ENCODE data around the gene PTCD3.

DNA sequence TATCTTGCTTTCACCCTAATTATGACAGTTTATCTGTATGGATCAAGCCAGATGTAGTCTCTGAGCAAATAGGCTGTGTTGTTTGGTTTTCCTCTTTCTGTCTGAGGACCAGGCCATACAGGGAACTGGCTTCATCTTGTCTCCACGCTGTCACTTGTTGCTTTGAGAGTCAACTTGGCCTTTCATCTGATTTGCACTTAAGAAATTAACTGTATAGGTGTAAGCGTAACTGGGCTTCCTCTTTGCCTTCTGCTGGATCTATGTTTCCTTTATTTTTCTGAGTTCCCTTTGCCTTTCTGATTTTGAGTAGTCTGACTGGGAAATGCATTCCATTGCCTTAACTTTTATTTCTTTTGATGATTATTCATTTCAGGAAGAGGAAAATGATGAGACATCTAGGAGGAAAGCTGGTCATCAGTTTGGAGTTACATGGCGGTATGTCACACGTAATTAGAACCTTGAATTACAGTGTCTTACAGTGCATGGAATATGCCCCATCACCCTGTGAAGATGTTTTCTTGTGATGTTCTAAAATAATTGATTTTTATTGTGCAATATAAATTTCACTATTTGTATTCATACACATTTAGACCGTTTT lies 17.4 kb downstream of the PTCD3 start:
- TF ChIP-seq POLR2A (IDR thresholded peaks at IDR 0.05; ENCODE audit: low read length) (no peak), GATA1 (IDR thresholded peaks at IDR 0.05; ENCODE audit: low read depth, low read length) (no peak)
